H1 (cell line): Measurements from ENCODE around the gene GJA5. TPM values are rescaled to one million over a fixed set of nuclear protein-coding genes. Genes with fewer than 3 reads are reported as not detected.

Experiments used
- CTCF ChIA-PET: fragments of 300-600 bp; sonication (Branson Sonifier 250); formaldehyde crosslinking; loops from one replicate; lab custom pipeline; 2021; ENCODE audit not compliant: partially characterized antibody; lab: Charles Lee
- POLR2A ChIA-PET: fragments of 300-600 bp; sonication (Branson Sonifier 250); formaldehyde crosslinking; loops from one replicate; lab custom pipeline; 2021; ENCODE audit warnings: inconsistent platforms; ENCODE audit not compliant: partially characterized antibody; lab: Charles Lee
- DNase-seq, 2 experiments: peaks; one replicate each; pipeline versions ENCODE4 v3.0.0 to v3.0.0-alpha.2; 2010 to 2022; ENCODE audit warnings: low spot score in 2 of 2, low read depth in 1 of 2, mixed read lengths in 1 of 2
- FAIRE-seq: peaks from 2 replicates; lab custom pipeline; 2011; peaks lifted over from hg19 to GRCh38; lab: Jason Lieb, UNC
- H2AFZ ChIP-seq: 2 replicates; pipeline ENCODE4 v1.8.1; 2012; ENCODE audit warnings: low read length, inconsistent platforms
- H2AK5ac ChIP-seq: 2 replicates; pipeline ENCODE4 v1.6.1; 2013; ENCODE audit warnings: low read depth, low read length
- H2BK120ac ChIP-seq: replicated peaks from 2 replicates; pipeline ENCODE3; 2013; ENCODE audit warnings: low read depth, low read length, inconsistent platforms
- H2BK12ac ChIP-seq: 2 replicates; pipeline ENCODE4 v1.6.1; 2013; ENCODE audit warnings: low read depth, low read length
- H2BK15ac ChIP-seq: 2 replicates; pipeline ENCODE4 v1.6.1; 2013; ENCODE audit warnings: low read length
- H2BK20ac ChIP-seq: 2 replicates; pipeline ENCODE4 v1.6.1; 2013; ENCODE audit warnings: low read length
- H2BK5ac ChIP-seq: 2 replicates; pipeline ENCODE4 v1.6.1; 2013; ENCODE audit warnings: low read depth, low read length
- H3K14ac ChIP-seq: 2 replicates; pipeline ENCODE4 v1.6.1; 2013; ENCODE audit warnings: inconsistent platforms; ENCODE audit not compliant: insufficient read length
- H3K18ac ChIP-seq: 2 replicates; pipeline ENCODE4 v1.6.1; 2013; ENCODE audit warnings: low read length; ENCODE audit errors: extremely low read depth
- H3K23ac ChIP-seq: 2 replicates; pipeline ENCODE4 v1.6.1; 2013; ENCODE audit warnings: inconsistent platforms; ENCODE audit not compliant: insufficient read length
- H3K23me2 ChIP-seq: 2 replicates; pipeline ENCODE4 v1.6.1; 2013; ENCODE audit warnings: low read depth, low read length
- H3K27ac ChIP-seq: 2 replicates; pipeline ENCODE4 v1.6.1; 2011; ENCODE audit warnings: low read depth, low read length, inconsistent platforms
- H3K27me3 ChIP-seq, 4 experiments: replicated peaks in 1 of 4; 1 replicate in 1 of 4; 2 replicates in 3 of 4; pipeline versions ENCODE4 v1.6.1 to v1.8.1; 2011 to 2013; ENCODE audit warnings: low read length in 3 of 4, mild to moderate bottlenecking in 3 of 4, inconsistent platforms in 2 of 4, mixed read lengths in 2 of 4, moderate library complexity in 1 of 4; ENCODE audit not compliant: control insufficient read depth in 3 of 4, insufficient read depth in 3 of 4; ENCODE audit errors: extremely low read depth in 1 of 4
- H3K36me3 ChIP-seq, 4 experiments: 2 replicates each; pipeline versions ENCODE4 v1.6.1 to v1.8.1; 2011 to 2013; ENCODE audit warnings: mild to moderate bottlenecking in 4 of 4, low read length in 3 of 4, moderate library complexity in 2 of 4, control low read depth in 1 of 4, inconsistent platforms in 1 of 4; ENCODE audit not compliant: insufficient read depth in 4 of 4, control insufficient read depth in 2 of 4
- H3K4ac ChIP-seq: replicated peaks from 2 replicates; pipeline ENCODE3; 2013; ENCODE audit warnings: low read length, low read depth, mixed read lengths, inconsistent platforms; ENCODE audit not compliant: insufficient read length
- H3K4me1 ChIP-seq, 4 experiments: replicated peaks in 1 of 4; 1 replicate in 1 of 4; 2 replicates in 3 of 4; pipeline versions ENCODE4 v1.6.1 to v1.8.1; 2011 to 2013; ENCODE audit warnings: low read length in 3 of 4, inconsistent platforms in 2 of 4, mixed read lengths in 1 of 4; ENCODE audit not compliant: insufficient read depth in 4 of 4, control insufficient read depth in 3 of 4
- H3K4me2 ChIP-seq, 2 experiments: 2 replicates each; pipeline versions ENCODE4 v1.6.1 to v1.8.1; 2011 to 2013; ENCODE audit warnings: low read depth in 2 of 2, low read length in 2 of 2, control low read depth in 1 of 2, inconsistent platforms in 1 of 2, mild to moderate bottlenecking in 1 of 2; ENCODE audit not compliant: insufficient read depth in 1 of 2
- H3K4me3 ChIP-seq, 4 experiments: fragments of 200-600, 300-600 bp in 1 of 4; sonication (generic), shearing (Covaris generic), sonication (Bioruptor Twin) in 1 of 4; 2 replicates each; pipeline versions ENCODE4 v1.5.1 to v1.8.1; 2011 to 2016; ENCODE audit warnings: low read length in 4 of 4, low read depth in 3 of 4, control low read depth in 2 of 4, inconsistent platforms in 2 of 4, mild to moderate bottlenecking in 2 of 4, mixed read lengths in 1 of 4, moderate library complexity in 1 of 4; ENCODE audit not compliant: insufficient read depth in 2 of 4; ENCODE audit errors: extremely low read depth in 1 of 4
- H3K56ac ChIP-seq: replicated peaks from 2 replicates; pipeline ENCODE3; 2013; ENCODE audit warnings: low read depth, mild to moderate bottlenecking, mixed read lengths, low read length, inconsistent platforms; ENCODE audit not compliant: insufficient read length
- H3K79me1 ChIP-seq: 2 replicates; pipeline ENCODE4 v1.6.1; 2013; ENCODE audit warnings: low read depth, low read length, control low read depth
- H3K79me2 ChIP-seq, 2 experiments: 2 replicates each; pipeline versions ENCODE4 v1.6.1 to v1.8.1; 2012 to 2013; ENCODE audit warnings: low read length in 2 of 2, mild to moderate bottlenecking in 2 of 2, inconsistent platforms in 1 of 2; ENCODE audit not compliant: insufficient read depth in 2 of 2, control insufficient read depth in 1 of 2
- H3K9ac ChIP-seq, 4 experiments: replicated peaks in 1 of 4; 1 replicate in 1 of 4; 2 replicates in 3 of 4; pipeline versions ENCODE4 v1.6.1 to v1.8.1; 2011 to 2013; ENCODE audit warnings: low read depth in 3 of 4, low read length in 3 of 4, control low read depth in 2 of 4, mild to moderate bottlenecking in 2 of 4, moderate library complexity in 2 of 4, inconsistent platforms in 1 of 4; ENCODE audit errors: extremely low read depth in 1 of 4
- H3K9me3 ChIP-seq, 2 experiments: 2 replicates each; pipeline versions ENCODE4 v1.6.1 to v1.8.1; 2012 to 2013; ENCODE audit warnings: mild to moderate bottlenecking in 2 of 2, moderate library complexity in 2 of 2, control low read depth in 1 of 2, inconsistent platforms in 1 of 2, low read depth in 1 of 2, low read length in 1 of 2, mixed read lengths in 1 of 2; ENCODE audit not compliant: insufficient read depth in 2 of 2
- H4K20me1 ChIP-seq, 2 experiments: replicated peaks in 1 of 2; 2 replicates each; pipeline versions ENCODE3 to v1.8.1; 2011 to 2013; ENCODE audit warnings: inconsistent platforms in 2 of 2, low read length in 2 of 2, mild to moderate bottlenecking in 1 of 2; ENCODE audit not compliant: insufficient read depth in 2 of 2, control insufficient read depth in 1 of 2
- H4K5ac ChIP-seq: 2 replicates; pipeline ENCODE4 v1.6.1; 2013; ENCODE audit warnings: low read length, low read depth, mixed read lengths, inconsistent platforms; ENCODE audit not compliant: insufficient read length
- H4K8ac ChIP-seq: 2 replicates; pipeline ENCODE4 v1.8.0; 2013; ENCODE audit warnings: mild to moderate bottlenecking, moderate library complexity, low read length, inconsistent platforms; ENCODE audit not compliant: insufficient read depth; ENCODE audit errors: extremely low read depth
- H4K91ac ChIP-seq: replicated peaks from 2 replicates; pipeline ENCODE3; 2013; ENCODE audit warnings: low read length, mixed read lengths, inconsistent platforms; ENCODE audit not compliant: insufficient read length
- CEBPB ChIP-seq: IDR thresholded peaks from 2 replicates; pipeline ENCODE4 v1.6.1; 2012; ENCODE audit warnings: low read depth, low read length
- CTBP2 ChIP-seq: IDR thresholded peaks from 2 replicates; pipeline ENCODE4 v1.7.0; 2011; ENCODE audit warnings: borderline replicate concordance, mild to moderate bottlenecking, moderate library complexity, mixed read lengths, low read length; ENCODE audit not compliant: insufficient read depth, insufficient read length
- FOSL1 ChIP-seq: IDR thresholded peaks from 2 replicates; pipeline ENCODE4 v1.6.1; 2011; ENCODE audit warnings: mild to moderate bottlenecking, low read depth, low read length, moderate library complexity; ENCODE audit not compliant: insufficient read depth
- JUND ChIP-seq: IDR thresholded peaks from 2 replicates; pipeline ENCODE4 v1.6.1; 2011; ENCODE audit warnings: mild to moderate bottlenecking, improper control_type of control experiment, low read length
- MAX ChIP-seq: IDR thresholded peaks from 2 replicates; pipeline ENCODE4 v1.6.1; 2012; ENCODE audit warnings: inconsistent platforms
- NANOG ChIP-seq: IDR thresholded peaks from 2 replicates; pipeline ENCODE4 v1.6.1; 2011; ENCODE audit warnings: low read length, low read depth, mild to moderate bottlenecking, inconsistent platforms; ENCODE audit not compliant: insufficient read depth, poor library complexity, severe bottlenecking
- NRF1 ChIP-seq: IDR thresholded peaks from 2 replicates; pipeline ENCODE4 v1.6.1; 2011; ENCODE audit warnings: mild to moderate bottlenecking, low read depth, low read length, improper control_type of control experiment
- TEAD4 ChIP-seq: IDR thresholded peaks from 2 replicates; pipeline ENCODE4 v1.6.1; 2012; ENCODE audit warnings: low read depth, low read length, inconsistent platforms, mixed read lengths
- YY1 ChIP-seq: IDR thresholded peaks from 2 replicates; pipeline ENCODE4 v1.6.1; 2011; ENCODE audit warnings: low read depth, mild to moderate bottlenecking, low read length
- WGBS, 2 experiments: shearing (Covaris generic) in 1 of 2; methylation state at CpG; one replicate each; pipeline versions ENCODE4 v1.1.6 to v1.1.7; 2013 to 2015; ENCODE audit warnings: low lambda C conversion rate in 2 of 2, mixed read lengths in 2 of 2, inconsistent platforms in 1 of 2, low coverage in 1 of 2, missing lambda C conversion rate in 1 of 2; ENCODE audit not compliant: insufficient replicate concordance in 2 of 2, insufficient coverage in 1 of 2, insufficient read length in 1 of 2; ENCODE audit errors: extremely low coverage in 1 of 2, missing lambda C conversion rate in 1 of 2; 5-methylcytosine and 5-hydroxymethylcytosine counted together
- polyA plus RNA-seq, 7 experiments: library from polyadenylated mRNA; depleted of rRNA in 3 of 7; stranded (reverse) in 5 of 7; unstranded in 2 of 7; fragments of >200 nt in 5 of 7; fragments of 200-250 nt in 2 of 7; gene quantifications; 1 replicate in 5 of 7; 2 replicates in 1 of 7; 4 replicates in 1 of 7; pipeline versions ENCODE4 v1.2.1 to v1.2.3, GENCODE V29; 2011 to 2013; ENCODE audit warnings: missing spikeins in 2 of 7, mixed read lengths in 2 of 7
- total RNA-seq: library from RNA; stranded (reverse); fragmentation: NEBNext Ultra II Directional; extraction: Animal tissue kit (Norgen Biotek cat#: 25700); gene quantifications from 2 replicates; pipeline ENCODE4 v1.2.1, GENCODE V29; 2021

The GJA5 gene
- total and polyA plus RNA-seq, 2 of the 8 experiments (the other 6 are each of a cell fraction or from before 2014, with no cell fraction given), result 1.2 to 2.7 TPM

DNA sequence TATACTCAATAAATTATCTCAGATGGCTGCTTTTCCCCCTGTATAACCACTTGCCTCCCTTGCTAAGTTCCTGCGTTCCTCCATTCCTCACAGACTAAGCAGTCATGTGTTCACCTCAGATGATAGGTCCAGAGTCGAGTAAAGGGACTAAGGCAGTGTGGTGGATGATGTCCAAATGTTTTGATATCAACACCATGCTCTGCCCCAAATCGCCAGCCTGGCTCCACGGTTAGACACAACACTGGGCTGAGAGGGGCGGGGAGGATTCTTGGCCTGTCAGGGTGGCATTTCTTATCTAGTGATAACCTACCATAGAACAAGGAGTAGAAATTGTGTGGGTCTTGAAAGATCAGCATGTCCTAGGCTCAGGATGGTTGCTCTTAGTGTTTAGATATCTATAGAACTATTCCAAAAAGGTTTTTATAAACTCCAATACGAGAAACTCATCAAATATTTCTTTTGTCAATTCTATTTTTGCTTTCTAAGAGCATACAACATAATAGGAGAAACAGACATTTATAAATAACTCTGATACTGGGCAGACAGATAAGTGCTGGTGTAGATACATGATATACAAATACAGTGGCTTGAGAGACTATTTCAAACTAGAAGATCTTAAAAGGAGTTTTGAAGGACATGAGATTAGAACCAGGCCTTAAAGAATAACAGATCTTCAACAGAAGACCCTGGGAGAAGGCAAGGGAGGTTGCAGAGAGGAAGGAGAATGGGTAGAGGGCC lies 21.5 kb downstream of the GJA5 start:
- H3K18ac ChIP-seq, result no peak overlapping the region
- no peak overlapping the region for H2BK120ac ChIP-seq
- H3K9ac ChIP-seq, result no peak overlapping the region
- no peak overlapping the region for H3K4ac ChIP-seq
- DNase-seq, result no peak
- no peaks in the 10 kb centered on the region for H4K20me1 ChIP-seq
- no peak overlapping the region for H2BK12ac ChIP-seq
- H2BK15ac ChIP-seq, result no peak overlapping the region
- H3K23ac ChIP-seq, result no peak overlapping the region
- no peak overlapping the region for H3K4me3 ChIP-seq
- no peak overlapping the region for H4K8ac ChIP-seq
- H4K5ac ChIP-seq, result no peak overlapping the region
- no peak for TF ChIP-seq FOSL1
- TF ChIP-seq JUND, result no peak
- no peak for TF ChIP-seq CEBPB
- TF ChIP-seq CTBP2, result no peak
- no peak for TF ChIP-seq TEAD4
- no peak for TF ChIP-seq YY1
- TF ChIP-seq NRF1, result no peak
- TF ChIP-seq MAX, result no peak
- no peak for TF ChIP-seq NANOG
- TF ChIP-seq, all 59 proteins: peak for 0
- H3K4me2 ChIP-seq, result no peak overlapping the region
- H3K4me1 ChIP-seq, result no peaks in the 10 kb centered on the region
- no peak overlapping the region for H2BK20ac ChIP-seq
- no peak overlapping the region for H3K56ac ChIP-seq
- H3K14ac ChIP-seq, result no peak overlapping the region
- H3K79me1 ChIP-seq, result no peaks in the 10 kb centered on the region
- no peak overlapping the region for H2AFZ ChIP-seq
- H3K9me3 ChIP-seq, result no peaks in the 10 kb centered on the region
- no peak overlapping the region for H4K91ac ChIP-seq
- no peak overlapping the region for H2BK5ac ChIP-seq
- H3K79me2 ChIP-seq, result no peaks in the 10 kb centered on the region
- no peaks in the 10 kb centered on the region for H3K23me2 ChIP-seq
- CTCF ChIA-PET, result no interaction called here
- no peak overlapping the region for H3K27ac ChIP-seq
- no peak for FAIRE-seq
- H3K27me3 ChIP-seq, result no peaks in the 10 kb centered on the region
- H3K36me3 ChIP-seq, result no peaks in the 10 kb centered on the region
- no peak overlapping the region for H2AK5ac ChIP-seq
- POLR2A ChIA-PET, result no interaction called here
- 88% methylated on average over 6 of the region's 6 CpGs; no CpG with 5 or more reads in 1 of the 2 experiments for WGBS, 2 experiments
